ENCODE measurements around the gene DIS3L2.
"Not testable (repeated sequence)": the region's sequence is repeated elsewhere in the genome, so short reads cannot be mapped to it uniquely, and the experiment has no call there.

The DIS3L2 gene

GRCh38 chr2:232115728-232116361, 154.3 kb downstream of the DIS3L2 start:
- not testable (repeated sequence) for DNase-seq (ENCODE audit: low read depth)

DNA sequence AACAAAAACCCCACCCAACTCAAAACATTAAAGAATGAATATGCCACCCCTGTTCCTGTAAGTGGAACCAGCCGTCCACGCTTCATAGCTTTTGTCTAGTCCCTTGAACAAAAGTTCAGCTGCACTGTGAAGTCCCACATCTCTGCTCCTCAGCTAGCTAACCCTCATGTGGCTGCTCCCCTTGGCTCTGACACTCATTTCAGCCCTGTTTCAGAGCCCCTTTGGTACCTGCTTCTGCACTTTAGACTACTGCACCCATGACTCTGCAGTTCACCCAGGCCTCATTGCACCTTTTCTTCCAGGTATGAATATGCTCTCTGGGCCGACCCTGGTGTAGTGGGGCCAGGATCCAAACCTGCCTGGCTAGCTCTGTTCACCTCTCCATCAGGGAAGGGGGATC, 155.3 kb downstream of the DIS3L2 start:
- DNase-seq (ENCODE audit: low read depth): no peak

- no peak for DNase-seq (ENCODE audit: low read depth)
These were observed 155.9 kb downstream of the DIS3L2 start for GRCh38 chr2:232117413-232117812.

DNA sequence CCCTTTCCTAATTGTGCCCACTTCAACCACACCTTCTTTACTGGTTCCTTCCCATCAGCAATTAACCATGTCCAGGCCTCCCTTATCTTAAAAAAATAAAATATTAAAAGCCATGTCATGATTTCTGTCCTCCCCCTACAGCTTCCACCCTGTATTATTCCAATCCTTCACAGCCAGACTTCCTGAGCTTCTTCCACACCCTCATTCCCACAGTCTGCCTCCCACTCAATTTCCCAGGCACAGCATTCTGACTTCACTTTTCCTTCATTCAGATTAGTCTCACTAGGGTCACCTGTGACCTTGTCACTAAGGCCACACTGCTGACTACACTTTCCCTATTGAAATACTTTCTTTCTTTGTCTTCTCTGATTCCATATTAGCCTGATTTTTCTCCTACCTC, 159.4 kb downstream of the DIS3L2 start:
- DNase-seq (ENCODE audit: low read depth): no peak

GRCh38 chr2:232124309-232124708, 162.8 kb downstream of the DIS3L2 start:
- DNase-seq (ENCODE audit: low read depth): no peak

GRCh38 chr2:232126301-232127099, 165.0 kb downstream of the DIS3L2 start:
- no peak for DNase-seq (ENCODE audit: low read depth)

- no peak for DNase-seq (ENCODE audit: low read depth)
These were observed 168.0 kb downstream of the DIS3L2 start for GRCh38 chr2:232129483-232129882.

DNA sequence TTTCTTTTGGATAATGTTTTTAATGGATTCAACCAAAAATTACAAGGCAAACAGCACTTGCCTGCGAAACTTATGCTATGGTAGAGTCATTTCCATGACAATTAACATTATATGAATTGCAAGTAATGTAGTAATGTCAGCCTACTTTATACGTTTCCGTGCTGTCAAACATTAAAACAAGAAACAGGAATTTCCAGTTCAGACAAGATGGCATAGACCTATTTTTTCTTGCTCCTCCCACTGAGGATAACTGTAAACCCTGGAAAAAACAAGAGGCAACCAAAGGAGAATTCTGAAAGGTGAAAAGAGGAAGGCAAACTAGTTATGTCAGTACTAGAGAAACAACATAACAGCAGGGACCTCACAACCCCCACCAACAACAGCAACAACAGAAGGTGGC, 170.7 kb downstream of the DIS3L2 start:
- no peak for DNase-seq (ENCODE audit: low read depth)

GRCh38 chr2:232133078-232133477, 171.6 kb downstream of the DIS3L2 start:
- DNase-seq (ENCODE audit: low read depth): peak; percentile 38

GRCh38 chr2:232134939-232135338, 173.4 kb downstream of the DIS3L2 start:
- DNase-seq (ENCODE audit: low read depth): no peak

GRCh38 chr2:232137356-232138147, 176.0 kb downstream of the DIS3L2 start:
- DNase-seq (ENCODE audit: low read depth): peak; percentile 83

DNA sequence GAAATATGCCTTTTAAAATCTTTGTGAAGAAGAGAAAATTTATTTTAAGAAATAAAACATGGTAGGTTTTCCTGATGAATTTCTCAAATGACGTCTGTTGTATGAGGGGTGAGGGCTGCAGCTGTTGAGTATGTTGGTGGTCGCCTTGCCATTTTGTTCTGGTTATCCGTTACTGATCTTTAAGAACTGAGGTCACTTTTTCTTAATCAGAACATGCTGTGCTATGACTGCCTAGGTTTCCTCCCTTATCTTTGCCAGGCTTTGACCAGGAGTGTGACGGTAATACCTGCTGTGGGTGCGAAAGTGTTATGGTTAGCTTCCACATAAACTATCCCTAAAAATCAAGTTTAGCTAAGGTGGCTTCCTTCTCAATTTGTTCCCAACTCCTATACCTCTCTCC, 176.9 kb downstream of the DIS3L2 start:
- DNase-seq (ENCODE audit: low read depth): no peak

DNA sequence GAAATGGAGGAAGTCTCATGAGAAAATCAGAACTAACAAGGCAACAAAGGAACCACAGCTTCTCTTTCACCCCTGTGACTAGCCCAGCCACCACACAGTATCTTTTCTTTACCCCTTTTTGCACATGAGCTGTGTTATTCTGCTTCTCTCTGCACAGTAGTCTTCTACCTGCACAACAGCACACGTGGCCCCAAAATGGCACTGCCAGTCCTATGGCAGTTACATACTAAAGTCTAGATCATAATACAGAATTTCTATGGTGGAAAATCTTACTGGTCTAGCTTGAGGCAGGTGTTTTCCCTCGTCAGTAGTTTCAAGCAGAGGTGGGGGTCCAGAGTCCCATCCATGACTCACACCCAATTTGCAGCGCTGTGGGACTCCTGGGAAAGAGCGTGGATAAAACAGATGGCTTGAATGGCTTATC, 177.7 kb downstream of the DIS3L2 start:
- no peak for DNase-seq (ENCODE audit: low read depth)

GRCh38 chr2:232139786-232140562, 178.5 kb downstream of the DIS3L2 start:
- peak; percentile 65 for DNase-seq (ENCODE audit: low read depth)

DNA sequence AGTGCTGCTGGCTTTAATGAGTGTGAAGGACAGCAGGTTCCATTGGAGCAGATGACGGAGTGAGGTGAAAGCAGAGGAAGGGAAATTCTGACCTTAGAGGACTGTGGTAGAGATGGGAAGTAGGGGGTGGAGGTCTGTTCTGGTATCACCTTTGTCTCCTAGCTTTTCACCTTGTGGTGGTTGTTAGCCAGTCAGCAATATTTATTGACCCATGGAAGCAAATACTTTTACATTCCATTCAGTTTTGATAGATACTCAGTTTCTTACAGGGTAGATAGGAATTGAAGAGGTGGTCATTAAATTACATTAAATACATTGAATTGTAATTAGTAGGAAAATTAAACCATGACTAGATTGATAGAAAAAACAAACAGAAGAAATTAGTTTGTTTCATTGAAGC, 180.1 kb downstream of the DIS3L2 start:
- DNase-seq (ENCODE audit: low read depth): no peak

DNA sequence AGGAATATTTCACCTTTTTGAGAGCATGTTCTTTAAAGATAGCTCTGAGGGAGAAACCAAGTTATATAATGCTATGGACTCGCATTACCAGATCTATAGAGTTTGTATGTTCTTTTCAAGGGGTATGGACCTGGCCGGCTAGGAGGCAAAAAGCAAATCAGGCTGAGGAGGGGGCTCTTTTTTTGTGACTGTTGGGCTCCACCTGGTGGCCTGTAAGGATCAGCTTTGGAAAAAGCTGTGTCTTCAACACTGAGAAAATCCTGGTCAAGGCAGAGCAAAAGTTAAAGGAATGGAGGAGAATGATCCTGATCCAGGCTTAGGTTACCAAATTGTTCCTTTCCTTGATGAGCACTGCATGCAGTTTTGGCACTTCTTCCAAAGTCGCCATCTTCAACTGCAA, 180.5 kb downstream of the DIS3L2 start:
- DNase-seq (ENCODE audit: low read depth): peak; percentile 55

DNA sequence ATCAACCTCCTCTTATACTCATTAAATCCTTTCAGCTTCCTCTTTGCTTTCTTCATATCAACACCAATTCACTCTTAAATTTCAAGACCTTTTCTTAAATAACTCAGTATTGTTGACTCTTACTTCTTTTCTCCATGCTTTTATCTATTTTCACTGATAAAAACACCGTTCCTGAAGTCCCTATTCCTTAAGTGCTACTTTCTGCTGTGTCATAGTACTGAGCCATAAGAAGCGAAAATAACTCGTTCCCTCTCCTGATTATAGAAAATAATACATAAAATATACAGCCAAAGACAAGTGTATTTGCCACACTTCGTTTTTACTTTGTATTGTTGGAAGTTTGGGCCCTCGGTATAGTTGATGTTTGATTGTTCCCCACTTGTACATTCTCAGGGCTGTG, 181.0 kb downstream of the DIS3L2 start:
- no peak for DNase-seq (ENCODE audit: low read depth)

DNA sequence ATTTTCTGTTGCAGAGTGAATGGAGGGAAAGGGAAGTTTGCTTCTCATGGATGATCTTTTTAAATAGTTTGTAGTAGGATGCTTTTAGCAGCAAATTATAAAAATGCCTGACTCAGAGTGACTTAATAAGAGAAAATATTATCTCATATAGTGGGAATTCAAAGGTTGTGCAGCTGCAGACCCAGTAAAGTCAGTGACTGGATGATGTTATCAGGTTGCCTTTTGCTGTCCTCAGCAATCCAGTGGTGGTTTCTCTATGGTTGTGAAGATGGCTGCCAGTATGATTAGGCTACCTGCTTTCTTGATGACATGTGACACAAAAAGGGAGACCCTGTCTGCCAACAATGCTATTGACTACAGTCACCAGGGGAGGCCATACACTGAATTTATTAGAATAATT, 184.8 kb downstream of the DIS3L2 start:
- peak; percentile 44 for DNase-seq (ENCODE audit: low read depth)

DNA sequence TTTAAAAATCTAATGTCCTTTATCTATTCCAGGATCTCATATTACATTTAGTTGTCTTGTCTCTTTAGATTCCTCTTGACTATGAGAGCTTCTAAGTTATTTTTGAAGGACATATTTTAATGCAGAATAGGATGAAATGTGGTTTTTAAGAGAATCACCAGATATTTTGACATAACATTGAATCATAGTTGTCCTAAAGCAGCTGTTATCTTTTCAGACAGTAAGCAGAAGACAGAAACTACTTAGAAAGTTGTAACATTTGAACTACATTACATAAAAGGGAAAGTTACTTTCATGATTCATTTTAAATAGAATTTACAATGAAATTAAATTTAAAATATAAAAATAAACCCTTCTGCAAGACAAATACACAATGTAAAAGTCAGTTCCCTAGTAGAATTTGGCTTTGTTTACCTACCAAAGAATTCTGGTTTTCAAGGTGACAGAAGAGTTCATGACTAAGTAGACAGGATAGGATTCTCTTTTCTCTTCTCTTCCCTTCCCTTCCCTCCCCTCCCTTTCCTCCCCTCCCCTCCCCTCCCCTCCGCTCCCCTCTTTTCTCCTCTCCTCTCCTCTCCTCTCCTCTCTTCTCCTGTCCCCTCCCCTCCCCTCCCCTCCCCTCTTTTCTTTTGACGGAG, 186.0 kb downstream of the DIS3L2 start:
- DNase-seq (ENCODE audit: low read depth): no peak

DNA sequence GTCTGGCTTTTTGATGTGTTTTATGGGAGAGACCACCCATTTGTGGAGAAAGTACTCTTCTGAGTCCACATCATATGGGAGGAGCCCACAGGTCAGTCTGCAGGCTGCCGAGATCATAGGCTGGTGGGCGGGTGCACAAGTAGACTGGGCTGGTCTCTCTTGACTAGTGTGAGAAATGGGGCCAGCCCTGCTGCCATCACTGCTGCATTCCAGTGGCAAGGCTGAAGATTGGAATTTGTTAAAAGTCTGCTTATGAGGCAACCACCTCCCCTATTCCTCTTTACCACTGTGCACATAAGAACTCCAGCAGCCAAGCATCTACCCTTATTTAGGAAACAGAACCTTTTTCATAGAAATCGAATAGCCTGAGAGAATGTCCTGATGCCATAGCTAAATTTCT, 200.7 kb downstream of the DIS3L2 start:
- DNase-seq (ENCODE audit: low read depth): no peak

DNA sequence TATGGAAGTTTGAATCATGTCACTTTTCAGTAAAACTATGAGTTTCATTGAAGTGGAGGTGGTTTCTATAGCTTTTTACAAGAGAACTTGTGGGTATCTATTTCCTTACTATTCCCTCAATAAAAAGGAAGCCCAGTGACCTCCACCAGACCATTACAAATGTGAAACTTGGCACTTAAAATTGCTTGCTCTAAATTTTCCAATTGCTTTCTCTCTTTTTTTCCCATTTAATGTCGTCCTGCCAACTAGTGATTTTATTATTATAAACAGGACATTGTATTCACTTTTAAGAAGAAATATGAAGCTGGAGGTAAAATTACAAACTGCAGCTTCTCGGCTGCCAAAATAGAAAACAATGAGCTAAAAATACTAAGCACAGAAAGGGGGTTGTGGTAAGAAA, 208.9 kb downstream of the DIS3L2 start:
- no peak for DNase-seq (ENCODE audit: low read depth)

DNA sequence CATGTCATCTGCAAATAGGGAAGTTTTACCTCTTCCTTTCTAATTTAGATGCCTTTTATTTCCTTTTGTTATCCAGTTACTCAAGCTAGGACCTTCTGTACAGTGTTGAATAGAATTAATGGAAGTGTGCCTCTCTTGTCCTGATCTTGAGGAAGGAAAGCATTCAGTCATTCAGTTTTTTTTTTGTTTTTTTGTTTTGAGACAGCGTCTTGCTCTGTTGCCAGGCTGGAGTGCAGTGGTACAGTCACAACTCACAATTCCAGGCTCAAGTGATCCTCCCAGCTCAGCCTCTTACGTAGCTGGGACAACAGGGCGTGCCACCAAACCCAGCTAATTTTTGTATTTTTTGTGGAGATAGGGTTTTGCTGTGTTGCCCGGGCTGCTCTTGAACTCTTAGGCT, 213.1 kb downstream of the DIS3L2 start:
- DNase-seq (ENCODE audit: low read depth): no peak
